Keratinocyte (primary cell): ENCODE data around the gene VPS26B. TPM values are rescaled to one million over a fixed set of nuclear protein-coding genes. Genes with fewer than 3 reads are reported as not detected.

Experiments
- DNase-seq: peaks from one replicate; pipeline ENCODE4 v3.0.0-alpha.2; 2011; ENCODE audit warnings: low read depth, missing footprints, low spot score
- FAIRE-seq: peaks from 2 replicates; lab custom pipeline; 2011; peaks lifted over from hg19 to GRCh38; lab: Jason Lieb, UNC
- H2AFZ ChIP-seq: 2 replicates; pipeline ENCODE4 v1.6.0; 2012; ENCODE audit warnings: low read length, control low read depth, inconsistent platforms; ENCODE audit not compliant: control insufficient read depth
- H3K27ac ChIP-seq: 2 replicates; pipeline ENCODE4 v1.5.1; 2011; ENCODE audit warnings: low read length; ENCODE audit not compliant: control insufficient read depth, insufficient read depth
- H3K27me3 ChIP-seq: 3 replicates; pipeline ENCODE4 v1.6.0; 2011; ENCODE audit warnings: low read length; ENCODE audit not compliant: control insufficient read depth, insufficient read depth; ENCODE audit errors: extremely low read depth
- H3K36me3 ChIP-seq, 2 experiments: 2 replicates in 1 of 2; 3 replicates in 1 of 2; pipeline ENCODE4 v1.5.1; 2011; ENCODE audit warnings: low read length in 2 of 2, mild to moderate bottlenecking in 1 of 2; ENCODE audit not compliant: control insufficient read depth in 2 of 2, insufficient read depth in 2 of 2; ENCODE audit errors: extremely low read depth in 1 of 2
- H3K4me1 ChIP-seq: 3 replicates; pipeline ENCODE4 v1.5.1; 2011; ENCODE audit warnings: low read length; ENCODE audit not compliant: control insufficient read depth, insufficient read depth; ENCODE audit errors: extremely low read depth
- H3K4me2 ChIP-seq: 3 replicates; pipeline ENCODE4 v1.6.0; 2011; ENCODE audit warnings: low read depth, low read length; ENCODE audit not compliant: control insufficient read depth, insufficient read depth; ENCODE audit errors: extremely low read depth
- H3K4me3 ChIP-seq, 3 experiments: fragments of 200-600 bp in 1 of 3; sonication (generic) in 1 of 3; 2 replicates in 2 of 3; 3 replicates in 1 of 3; pipeline ENCODE4 v1.5.1; 2011 to 2016; ENCODE audit warnings: low read length in 3 of 3, mild to moderate bottlenecking in 3 of 3, control low read depth in 2 of 3, inconsistent platforms in 1 of 3, low read depth in 1 of 3, mixed read lengths in 1 of 3, mixed run types in 1 of 3, moderate library complexity in 1 of 3; ENCODE audit not compliant: control insufficient read depth in 2 of 3, insufficient read depth in 2 of 3; ENCODE audit errors: extremely low read depth in 1 of 3
- H3K79me2 ChIP-seq: 2 replicates; pipeline ENCODE4 v1.6.0; 2012; ENCODE audit warnings: low read length; ENCODE audit not compliant: control insufficient read depth, insufficient read depth
- H3K9ac ChIP-seq: 3 replicates; pipeline ENCODE4 v1.6.0; 2011; ENCODE audit warnings: low read length; ENCODE audit not compliant: control insufficient read depth, insufficient read depth; ENCODE audit errors: extremely low read depth
- H3K9me1 ChIP-seq: 3 replicates; pipeline ENCODE4 v1.6.0; 2011; ENCODE audit warnings: low read length; ENCODE audit not compliant: control insufficient read depth, insufficient read depth; ENCODE audit errors: extremely low read depth
- H3K9me3 ChIP-seq: 2 replicates; pipeline ENCODE4 v1.5.1; 2012; ENCODE audit warnings: low read depth, low read length; ENCODE audit not compliant: control insufficient read depth
- H4K20me1 ChIP-seq: 3 replicates; pipeline ENCODE4 v1.6.0; 2011; ENCODE audit warnings: low read length; ENCODE audit not compliant: control insufficient read depth, insufficient read depth; ENCODE audit errors: extremely low read depth
- CTCF ChIP-seq, 3 experiments: IDR thresholded peaks in 1 of 3; conservative IDR thresholded peaks in 1 of 3; optimal IDR thresholded peaks in 1 of 3; 2 replicates in 2 of 3; 3 replicates in 1 of 3; pipeline versions ENCODE3 to v1.5.1; 2011; ENCODE audit warnings: low read length in 3 of 3, mild to moderate bottlenecking in 3 of 3, moderate library complexity in 2 of 3, control low read depth in 1 of 3, inconsistent platforms in 1 of 3; ENCODE audit not compliant: insufficient read depth in 2 of 3; ENCODE audit errors: extremely low read depth in 1 of 3
- EZH2 ChIP-seq: IDR thresholded peaks from one replicate; pipeline ENCODE4 v1.6.1; 2012; ENCODE audit warnings: inconsistent platforms, mild to moderate bottlenecking, low read length, moderate library complexity
- dilution Hi-C: fragments of 300-500 bp; cut with MboI; formaldehyde crosslinking; loops from one replicate; pipeline ENCODE4 v1.7.0; 2020; ENCODE audit warnings: low sequenced_read_pairs; ENCODE audit not compliant: extremely low pct_ligation_motif_present
- polyA minus RNA-seq, 3 experiments: library from RNA; depleted of rRNA, polyadenylated mRNA; stranded (reverse); fragments of >200 nt; gene quantifications; 1 replicate in 1 of 3; 2 replicates in 1 of 3; 3 replicates in 1 of 3; pipeline ENCODE4 v1.2.3, GENCODE V29; 2011
- polyA plus RNA-seq, 5 experiments: library from polyadenylated mRNA; depleted of rRNA in 3 of 5; stranded (reverse) in 3 of 5; stranded (forward) in 1 of 5; unstranded in 1 of 5; fragments of >200 nt; gene quantifications; 1 replicate in 1 of 5; 2 replicates in 3 of 5; 3 replicates in 1 of 5; pipeline versions ENCODE4 v1.2.1 to v1.2.3, GENCODE V29; 2011 to 2012; ENCODE audit warnings: missing spikeins in 2 of 5, low read depth in 1 of 5, low replicate concordance in 1 of 5

The VPS26B gene
- polyA plus RNA-seq: 43.2 to 50.2 TPM (median 46.9 TPM) in 3 replicates
- 44.1 TPM for polyA plus RNA-seq (2011; ENCODE audit: low read depth)
- polyA plus RNA-seq (2011; cell fraction: cytosol; rRNA removed): 39.1 and 46.5 TPM in 2 replicates
- 78.3 and 81.3 TPM in 2 replicates for polyA plus RNA-seq (2011; cell fraction: nucleus; rRNA removed)
- 25.4 and 43.6 TPM in 2 replicates for polyA plus RNA-seq (2012; ENCODE audit: low replicate concordance)
- 53.0 to 82.4 TPM (median 60.8 TPM) in 3 replicates for polyA minus RNA-seq
- 48.7 TPM for polyA minus RNA-seq (2011; cell fraction: cytosol; rRNA and poly(A)+ RNA removed)
- 25.6 and 35.4 TPM in 2 replicates for polyA minus RNA-seq (2011; cell fraction: nucleus; rRNA and poly(A)+ RNA removed)

DNA sequence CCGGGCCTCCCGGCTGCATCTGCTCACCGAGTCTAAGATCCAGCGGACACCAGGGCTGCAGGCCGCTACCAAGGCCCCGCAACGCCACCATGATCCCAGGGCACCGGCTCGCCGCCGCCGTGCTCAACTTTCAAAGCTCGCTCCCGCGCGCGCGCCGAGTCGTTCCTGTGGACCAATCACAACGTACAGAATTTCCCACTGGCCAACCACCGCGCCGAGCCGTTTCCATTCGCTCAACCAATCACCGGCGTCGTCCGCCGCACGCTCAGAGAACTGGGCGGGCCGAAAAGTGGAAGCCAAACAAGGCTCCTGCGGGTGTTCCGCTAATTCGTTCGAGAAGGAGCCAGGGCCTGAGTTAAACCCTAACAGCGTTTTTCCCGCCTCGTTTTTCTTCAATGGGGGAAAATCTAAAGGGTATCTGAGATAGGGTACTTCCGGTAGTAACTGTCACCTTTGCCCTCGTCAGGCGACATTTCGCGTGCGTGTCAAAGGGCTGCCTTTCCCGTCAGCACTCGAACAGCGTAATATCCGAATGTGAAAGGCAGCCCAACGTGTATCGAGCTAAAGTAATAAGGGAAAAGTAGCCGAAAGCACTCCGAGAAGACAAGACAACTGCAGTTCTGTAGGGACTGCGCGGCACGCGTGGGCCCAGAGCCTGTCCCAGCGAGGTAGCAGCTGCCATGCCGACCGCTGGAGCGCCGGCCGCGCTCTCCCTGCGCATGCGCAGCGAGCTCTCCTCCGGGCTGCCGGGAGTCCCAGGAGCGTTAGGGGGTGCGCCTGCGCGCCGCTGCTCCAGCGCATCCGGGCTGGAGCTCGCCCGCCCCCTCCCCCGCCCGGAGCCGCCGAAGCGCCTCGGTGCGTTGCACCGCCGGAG is at the start of gene VPS26B, which contains the start of gene NCAPD3:
Gene VPS26B (plus strand): TSS at position 836 of the 874 bp plus-strand sequence. CDS start 452 bp downstream, outside the sequence.
Gene NCAPD3 (minus strand): TSS at position 132 of the 874 bp plus-strand sequence. CDS start 41 bp downstream, at position 91.
- H3K4me2 ChIP-seq: peak within 1 kb of the TSS; percentile 100
- H3K9me3 ChIP-seq: no peaks in the 10 kb centered on the region
- H3K79me2 ChIP-seq: peaks cover 71% of the 10 kb centered on the region
- H3K27ac ChIP-seq: peak within 1 kb of the TSS; percentile 83
- peaks cover 24% of the 10 kb centered on the region for H3K4me1 ChIP-seq
- H3K27me3 ChIP-seq: no peaks in the 10 kb centered on the region
- no peak for FAIRE-seq
- peaks cover 2% of the 10 kb centered on the region for H3K9me1 ChIP-seq
- H3K36me3 ChIP-seq: peaks cover 3 to 5% of the 10 kb centered on the region in 2 experiments
- DNase-seq: peak; percentile 59
- peaks cover 2% of the 10 kb centered on the region for H4K20me1 ChIP-seq
- H3K9ac ChIP-seq: peak within 1 kb of the TSS; percentile 83
- dilution Hi-C loops: no loop called here
- no peak for TF ChIP-seq EZH2
- no peak for TF ChIP-seq CTCF (optimal IDR thresholded peaks at IDR 0.05 in 1 of 3, IDR thresholded peaks at IDR 0.05 in 1 of 3, conservative IDR thresholded peaks at IDR 0.05 in 1 of 3; ENCODE audit: extremely low read depth in 1 of 3, insufficient read depth in 2 of 3, low read length in 3 of 3)
- H2AFZ ChIP-seq: peak within 1 kb of the TSS; percentile 100
- H3K4me3 ChIP-seq: peak within 1 kb of the TSS; percentile 60 to 94 (median 84)

- Histone ChIP-seq H3K4me3 (no peak overlapping the region), H3K4me2 (no peak overlapping the region), H3K4me1 (no peaks in the 10 kb centered on the region), H3K9ac (no peak overlapping the region), H3K27ac (no peak overlapping the region), H3K27me3 (no peaks in the 10 kb centered on the region), H3K9me3 (no peaks in the 10 kb centered on the region), H3K9me1 (no peaks in the 10 kb centered on the region), H3K79me2 (no peaks in the 10 kb centered on the region), H3K36me3 (peaks cover 15 to 28% of the 10 kb centered on the region in 2 experiments), H4K20me1 (no peaks in the 10 kb centered on the region), H2AFZ (no peak overlapping the region)
- dilution Hi-C loops: no loop called here
- no peak for FAIRE-seq
- no peak for TF ChIP-seq CTCF (optimal IDR thresholded peaks at IDR 0.05 in 1 of 3, IDR thresholded peaks at IDR 0.05 in 1 of 3, conservative IDR thresholded peaks at IDR 0.05 in 1 of 3; ENCODE audit: extremely low read depth in 1 of 3, insufficient read depth in 2 of 3, low read length in 3 of 3)
- no peak for TF ChIP-seq EZH2
- DNase-seq: no peak
These were observed 48.2 kb upstream of the VPS26B start for GRCh38 chr11:134176284-134176683.
